ENCODE measurements around the gene ZG16.
"Not testable (repeated sequence)": the region's sequence is repeated elsewhere in the genome, so short reads cannot be mapped to it uniquely, and the experiment has no call there.

Gene ZG16

GRCh38 chr16:29790183-29790948 is 12.3 kb downstream of the ZG16 start, which contains the start of gene KIF22:
TSS of gene KIF22 (plus strand) at chr16:29790751. CDS start at chr16:29790760, 9 bp downstream.
- peak; percentile 100 for DNase-seq

- DNase-seq: no peak
Measured at GRCh38 chr16:29790949-29791844, 13.1 kb downstream of the ZG16 start.

- DNase-seq: no peak
Measured at GRCh38 chr16:29791845-29792807, 14.1 kb downstream of the ZG16 start.

- not testable (repeated sequence) for DNase-seq
Measured at GRCh38 chr16:29793153-29793552, 15.1 kb downstream of the ZG16 start.

GRCh38 chr16:29794231-29794710 is 16.2 kb downstream of the ZG16 start:
- DNase-seq: no peak

GRCh38 chr16:29802416-29802935 is 24.4 kb downstream of the ZG16 start:
- DNase-seq: no peak

- no peak for DNase-seq
Measured at GRCh38 chr16:29804020-29804419, 26.0 kb downstream of the ZG16 start.

- DNase-seq: no peak
Measured at GRCh38 chr16:29804455-29805231, 26.6 kb downstream of the ZG16 start.

- peak; percentile 98 for DNase-seq
Measured at GRCh38 chr16:29805232-29806098, 27.4 kb downstream of the ZG16 start.

GRCh38 chr16:29806099-29806579 is 28.1 kb downstream of the ZG16 start, which contains the start of gene MAZ:
TSS of gene MAZ (plus strand) at chr16:29806529. CDS start at chr16:29806702, 173 bp downstream.
- DNase-seq: no peak

- DNase-seq: peak; percentile 77
Measured at GRCh38 chr16:29806641-29807425, 28.8 kb downstream of the ZG16 start.

- DNase-seq: peak; percentile 94
Measured at GRCh38 chr16:29807426-29808218, 29.6 kb downstream of the ZG16 start.

GRCh38 chr16:29808219-29808900 is 30.3 kb downstream of the ZG16 start:
- peak; percentile 46 for DNase-seq

GRCh38 chr16:29809031-29809747 is 31.1 kb downstream of the ZG16 start:
- DNase-seq: no peak

GRCh38 chr16:29809850-29810698 is 32.0 kb downstream of the ZG16 start:
- DNase-seq: peak; percentile 57

GRCh38 chr16:29810699-29811169 is 32.7 kb downstream of the ZG16 start:
- no peak for DNase-seq

Measured in activated CD4-positive, alpha-beta T cell treated with anti-CD3 and anti-CD28 coated beads, Interleukin-2, Interleukin-6, amounts not matched to agents 100 ng/mL and 50 ng/mL, durations not matched to agents 16 hours and 8 hours (primary cell).